Left hindlimb (tissue), 1 donor: ENCODE measurements around the gene TRABD2B.

Experiments used
- DNase-seq: peaks from one replicate; pipeline ENCODE4 v3.0.0-alpha.2; 2018

Gene TRABD2B

GRCh38 chr1:48019714-48020315 lies 22.6 kb upstream of the TRABD2B start:
- peak; percentile 29 for DNase-seq

GRCh38 chr1:48018799-48019198 lies 21.6 kb upstream of the TRABD2B start:
- peak; percentile 8 for DNase-seq

GRCh38 chr1:48017716-48018115 lies 20.5 kb upstream of the TRABD2B start:
- no peak for DNase-seq

- DNase-seq, result no peak
Measured at GRCh38 chr1:48016515-48016914, 19.3 kb upstream of the TRABD2B start.

DNA sequence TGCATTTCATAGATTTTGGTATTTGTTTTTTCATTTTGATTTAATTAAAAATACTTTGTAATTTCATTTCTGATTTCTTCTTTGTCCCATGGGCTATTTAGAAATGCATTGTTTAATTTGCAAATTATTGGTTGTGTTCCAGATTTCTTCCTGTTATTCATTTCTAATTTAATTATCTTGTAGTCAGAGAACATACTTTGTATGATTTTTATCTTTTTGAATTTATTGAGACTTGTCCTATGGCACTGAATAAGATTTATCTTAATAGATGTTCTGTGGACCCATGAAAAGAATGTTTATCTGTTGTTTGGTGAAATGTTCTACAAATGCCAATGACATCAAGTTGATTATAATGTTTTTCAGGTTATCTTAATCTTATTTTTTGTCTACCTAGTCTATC lies 16.1 kb upstream of the TRABD2B start:
- no peak for DNase-seq

- no peak for DNase-seq
Measured at GRCh38 chr1:48007047-48007446, 9.9 kb upstream of the TRABD2B start.

GRCh38 chr1:48006264-48006663 lies 9.1 kb upstream of the TRABD2B start:
- no peak for DNase-seq

GRCh38 chr1:48005253-48006117 lies 8.3 kb upstream of the TRABD2B start:
- no peak for DNase-seq

- DNase-seq, result no peak
Measured at GRCh38 chr1:48003741-48004531, 6.8 kb upstream of the TRABD2B start.

- no peak for DNase-seq
Measured at GRCh38 chr1:48002142-48002541, 5.0 kb upstream of the TRABD2B start.

- no peak for DNase-seq
Measured at GRCh38 chr1:48001696-48002095, 4.5 kb upstream of the TRABD2B start.

GRCh38 chr1:48000883-48001282 lies 3.7 kb upstream of the TRABD2B start:
- DNase-seq, result no peak

DNA sequence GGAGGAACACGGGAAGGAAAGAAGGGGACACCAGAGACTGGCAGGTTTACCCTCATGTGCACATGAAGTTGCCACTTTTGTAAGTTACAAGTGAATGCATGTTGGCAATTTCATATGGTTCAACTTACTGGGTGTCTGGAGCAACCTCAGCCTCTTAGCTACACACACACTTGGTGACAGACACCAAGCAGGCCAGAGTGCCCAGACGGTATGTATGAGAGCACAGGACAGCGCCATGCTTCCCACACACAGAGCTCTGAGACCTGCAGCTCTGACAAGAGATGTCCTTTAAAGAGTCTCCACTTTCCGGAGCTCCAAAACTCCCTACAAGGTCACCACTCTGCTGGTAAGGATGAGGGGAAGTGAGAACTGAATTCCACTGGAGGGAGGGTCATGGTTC lies 1.9 kb upstream of the TRABD2B start:
- no peak for DNase-seq

- no peak for DNase-seq
Measured at GRCh38 chr1:47998396-47998990, 1.3 kb upstream of the TRABD2B start.

GRCh38 chr1:47996406-47997226 lies 569 bp downstream of the TRABD2B start:
- DNase-seq, result no peak

DNA sequence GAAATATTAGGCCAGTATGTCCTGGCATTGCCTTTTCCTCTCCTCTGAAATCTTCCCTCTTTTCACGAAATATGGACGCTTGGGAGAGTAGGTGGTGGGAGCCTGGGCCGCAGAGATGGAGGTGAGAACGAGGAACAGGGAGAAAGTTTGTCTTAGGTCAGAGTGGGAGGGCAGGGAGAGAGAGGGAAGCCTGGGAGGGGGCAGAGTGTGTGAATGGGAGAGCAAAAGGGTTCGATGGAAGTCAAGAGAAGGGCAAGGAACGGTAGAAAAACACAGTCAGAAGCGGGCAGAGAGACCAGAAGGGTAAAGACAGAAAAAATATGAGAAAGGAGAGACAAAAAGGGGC lies 1.2 kb downstream of the TRABD2B start:
- no peak for DNase-seq

GRCh38 chr1:47995306-47996050 lies 1.7 kb downstream of the TRABD2B start:
- no peak for DNase-seq

DNA sequence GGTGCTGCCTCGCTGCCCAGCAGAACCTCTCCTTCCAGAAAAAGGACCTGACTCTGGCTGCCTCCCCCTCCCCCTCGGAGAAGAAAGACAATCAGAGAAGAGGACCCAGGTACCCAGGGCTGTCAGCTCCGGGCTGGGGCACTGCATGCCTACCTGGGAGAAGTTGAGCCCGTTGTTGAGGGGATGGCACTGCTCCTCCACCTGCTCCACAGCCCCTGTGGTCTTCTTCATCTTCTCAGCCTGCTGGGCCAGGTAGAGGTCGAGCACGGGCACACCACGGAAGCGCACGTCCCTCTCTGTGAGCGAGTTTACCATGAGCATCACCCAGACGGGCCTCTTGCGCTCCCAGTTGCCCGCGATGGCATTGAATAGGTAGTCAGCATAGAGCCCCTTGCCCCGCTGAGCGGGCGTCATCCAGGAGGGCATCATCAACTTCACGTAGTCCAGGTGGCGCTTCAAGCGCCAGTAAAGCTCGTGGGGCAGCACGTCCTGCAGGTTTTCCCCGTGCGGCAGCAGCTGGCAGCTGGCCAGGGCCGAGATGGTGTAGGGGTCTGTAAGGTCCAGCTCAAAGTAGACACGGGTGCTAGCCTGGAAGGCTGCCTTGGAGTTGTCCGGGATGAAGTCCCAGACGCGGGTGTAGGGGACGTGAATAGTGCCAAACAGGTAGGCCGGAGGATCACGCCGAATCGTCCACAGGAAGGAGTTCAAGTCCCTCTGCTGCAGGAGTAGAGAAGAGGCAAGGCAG lies 3.1 kb downstream of the TRABD2B start:
- DNase-seq, result no peak

- no peak for DNase-seq
Measured at GRCh38 chr1:47993416-47993740, 3.8 kb downstream of the TRABD2B start.

DNA sequence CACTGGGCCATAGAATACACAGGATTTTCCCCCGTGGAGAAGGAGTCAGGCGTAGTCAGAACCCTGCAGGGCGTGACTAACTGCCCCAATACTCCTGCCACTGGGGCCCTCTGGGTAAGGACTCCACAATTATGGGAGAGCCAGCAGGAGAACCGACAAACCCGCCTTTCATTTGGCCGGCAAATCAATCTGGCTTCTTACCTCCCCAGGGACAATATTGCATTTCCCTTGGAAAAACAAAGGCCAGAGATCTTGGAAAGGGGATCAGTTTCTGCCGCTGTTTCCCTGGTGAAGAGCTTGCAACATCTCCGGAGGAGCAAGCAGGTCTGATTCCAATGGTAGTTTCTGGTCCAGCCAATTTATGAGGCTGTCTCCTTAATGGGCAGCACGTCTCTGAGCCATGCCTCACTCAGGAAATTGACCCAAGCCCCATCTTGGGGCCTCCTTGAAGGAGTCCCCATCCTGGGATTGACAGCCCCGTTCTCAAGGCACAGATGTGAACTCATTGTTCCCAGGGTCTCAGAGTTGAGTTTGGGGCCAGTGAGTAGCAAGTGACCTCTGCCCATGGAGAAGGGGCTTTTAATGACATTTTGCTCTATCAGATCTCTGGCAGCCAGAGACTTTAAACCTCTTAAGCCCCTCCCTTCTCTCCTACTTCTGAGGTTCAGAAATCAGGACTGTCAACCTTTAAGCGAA lies 4.3 kb downstream of the TRABD2B start:
- no peak for DNase-seq

DNA sequence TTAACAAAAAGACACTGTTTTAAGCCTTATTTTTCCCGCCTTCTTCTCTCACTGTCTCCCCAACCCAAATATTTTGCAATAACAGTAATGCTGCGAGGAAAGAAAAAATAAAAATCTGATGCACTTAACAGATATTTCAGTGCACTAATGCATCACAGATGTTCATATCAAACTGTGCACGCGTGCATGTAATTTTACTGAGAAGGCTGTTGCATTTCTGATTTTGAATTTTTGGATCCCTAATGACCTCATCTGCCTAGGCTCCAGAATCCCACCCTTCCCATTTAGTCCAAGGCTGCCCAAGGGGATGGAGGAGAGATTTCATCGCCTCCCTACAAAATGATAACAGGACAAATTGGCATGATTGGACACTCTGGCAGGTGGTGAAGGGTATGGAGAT lies 5.5 kb downstream of the TRABD2B start:
- no peak for DNase-seq
